ENCODE results near the gene ING2. TPM values are rescaled to one million over a fixed set of nuclear protein-coding genes. Genes with fewer than 3 reads are reported as not detected.

The ING2 gene
- total RNA-seq, 1 donor from 2014 or later, result 13.6 TPM

Other genes starting within 250 kb of the ING2 start
- not detected for gene CLDN22, start 184.8 kb upstream of the ING2 start, total RNA-seq
- not detected for gene CLDN24, start 182.6 kb upstream of the ING2 start, total RNA-seq
- 16.8 TPM for gene CDKN2AIP, start 60.4 kb upstream of the ING2 start, total RNA-seq
- gene RWDD4, start 154.1 kb downstream of the ING2 start, total RNA-seq, result 16.0 TPM
- gene TRAPPC11, start 154.2 kb downstream of the ING2 start, total RNA-seq, result 41.8 TPM